Stimulated activated CD8-positive, alpha-beta memory T cell treated with anti-CD3 and anti-CD28 coated beads, Interleukin-4, amount 100 ng/mL, for 48 hours (primary cell): ENCODE data around the gene SPNS3.

Source experiments
- DNase-seq: peaks from one replicate; pipeline ENCODE4 v3.0.0-alpha.2; 2020

The SPNS3 gene, protein sequence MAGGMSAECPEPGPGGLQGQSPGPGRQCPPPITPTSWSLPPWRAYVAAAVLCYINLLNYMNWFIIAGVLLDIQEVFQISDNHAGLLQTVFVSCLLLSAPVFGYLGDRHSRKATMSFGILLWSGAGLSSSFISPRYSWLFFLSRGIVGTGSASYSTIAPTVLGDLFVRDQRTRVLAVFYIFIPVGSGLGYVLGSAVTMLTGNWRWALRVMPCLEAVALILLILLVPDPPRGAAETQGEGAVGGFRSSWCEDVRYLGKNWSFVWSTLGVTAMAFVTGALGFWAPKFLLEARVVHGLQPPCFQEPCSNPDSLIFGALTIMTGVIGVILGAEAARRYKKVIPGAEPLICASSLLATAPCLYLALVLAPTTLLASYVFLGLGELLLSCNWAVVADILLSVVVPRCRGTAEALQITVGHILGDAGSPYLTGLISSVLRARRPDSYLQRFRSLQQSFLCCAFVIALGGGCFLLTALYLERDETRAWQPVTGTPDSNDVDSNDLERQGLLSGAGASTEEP

DNA sequence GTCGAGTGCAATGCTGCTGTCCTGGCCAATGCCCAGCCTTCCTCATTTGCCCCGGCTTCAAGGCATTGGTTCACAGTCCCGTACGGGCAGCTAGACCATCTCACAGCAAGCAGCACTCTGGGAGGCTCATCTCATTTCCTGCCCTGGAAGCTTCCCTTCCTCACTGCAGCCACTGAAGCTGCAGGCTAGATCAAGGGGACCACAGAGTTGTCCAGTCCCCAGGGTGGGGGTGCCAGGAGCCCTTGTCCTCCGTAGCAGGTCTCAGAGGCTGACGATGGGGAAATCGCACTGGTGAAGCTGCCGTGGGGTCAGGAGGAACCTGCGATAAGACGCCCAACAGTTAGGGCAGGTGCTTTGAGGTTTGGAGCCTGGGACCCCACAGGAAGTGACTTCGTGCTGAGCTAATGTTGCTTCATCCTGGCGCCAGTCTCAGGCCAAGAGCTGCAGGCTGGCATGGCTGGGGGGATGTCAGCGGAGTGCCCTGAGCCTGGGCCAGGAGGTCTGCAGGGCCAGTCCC lies at the start of gene SPNS3:
TSS of gene SPNS3 (plus strand) at position 426 of the 517 bp plus-strand sequence. CDS start at position 454, 28 bp downstream.
- DNase-seq: peak; percentile 67

- no peak for DNase-seq
These were observed 47.3 kb upstream of the SPNS3 start for GRCh38 chr17:4386406-4386805.

- DNase-seq: no peak
These were observed 46.6 kb upstream of the SPNS3 start for GRCh38 chr17:4387137-4387536.

DNA sequence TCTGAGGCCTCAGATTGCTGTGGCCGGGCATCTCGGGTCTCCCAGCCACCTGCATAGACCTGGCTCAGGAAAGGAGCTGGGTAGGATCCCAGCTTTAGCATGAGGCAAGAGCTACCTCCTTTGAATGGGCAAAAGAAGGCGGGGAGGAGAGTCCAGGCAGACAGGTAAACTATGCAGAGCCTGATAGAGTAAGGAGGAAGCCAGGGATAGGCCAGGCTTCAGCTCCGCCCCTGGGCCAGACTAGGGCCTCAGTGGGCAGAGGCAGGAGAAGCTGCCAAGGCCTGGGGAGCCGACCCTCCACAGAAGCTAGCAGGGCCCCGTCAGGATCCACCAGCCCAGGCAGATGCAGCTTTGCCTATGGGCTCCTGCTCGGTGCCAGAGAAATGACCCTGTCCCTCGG lies 44.7 kb upstream of the SPNS3 start:
- no peak for DNase-seq

- no peak for DNase-seq
These were observed 39.9 kb upstream of the SPNS3 start for GRCh38 chr17:4393806-4394205.

DNA sequence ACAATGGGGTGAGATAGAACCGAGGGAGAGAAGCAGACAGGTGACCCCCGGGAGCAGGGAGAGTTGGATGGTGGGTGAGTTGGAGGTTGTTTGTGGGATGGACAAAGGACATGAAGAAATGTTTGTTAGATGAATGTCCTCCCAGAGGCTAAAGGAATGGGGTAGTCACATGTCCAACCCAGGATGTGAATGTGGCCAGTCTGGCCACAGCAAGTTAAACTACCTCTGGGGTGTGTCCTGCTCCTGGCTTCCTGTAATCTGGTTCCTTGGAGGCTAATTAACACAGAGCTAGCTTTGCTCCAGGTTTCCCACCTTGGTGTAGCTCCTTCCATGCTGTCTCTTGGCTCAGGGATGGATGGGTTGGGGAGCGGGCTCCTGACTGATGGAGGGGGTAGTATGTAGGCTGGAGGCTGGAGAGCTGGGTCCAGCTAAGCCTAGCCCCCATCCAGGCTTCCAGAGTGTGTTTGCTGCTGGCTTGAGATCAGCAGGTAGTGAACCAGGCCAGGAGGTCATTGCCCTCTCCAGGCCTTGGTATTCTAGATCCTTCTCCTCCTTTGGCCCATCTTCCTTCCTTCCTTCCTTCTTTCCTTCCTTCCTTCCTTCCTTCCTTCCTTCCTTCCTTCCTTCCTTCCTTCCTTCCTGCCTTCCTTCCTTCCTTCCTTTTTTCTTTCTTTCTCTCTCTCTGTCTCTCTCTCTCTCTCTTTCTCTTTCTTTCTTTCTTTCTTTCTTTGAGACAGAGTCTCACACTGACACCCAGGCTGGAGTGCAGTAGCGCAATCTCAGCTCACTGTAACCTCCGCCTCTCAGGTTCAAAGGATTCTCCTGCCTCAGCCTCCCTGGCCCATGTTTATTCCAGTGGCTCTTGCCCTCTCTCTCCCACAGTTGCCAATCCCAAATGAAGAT lies 39.3 kb upstream of the SPNS3 start:
- no peak for DNase-seq

DNA sequence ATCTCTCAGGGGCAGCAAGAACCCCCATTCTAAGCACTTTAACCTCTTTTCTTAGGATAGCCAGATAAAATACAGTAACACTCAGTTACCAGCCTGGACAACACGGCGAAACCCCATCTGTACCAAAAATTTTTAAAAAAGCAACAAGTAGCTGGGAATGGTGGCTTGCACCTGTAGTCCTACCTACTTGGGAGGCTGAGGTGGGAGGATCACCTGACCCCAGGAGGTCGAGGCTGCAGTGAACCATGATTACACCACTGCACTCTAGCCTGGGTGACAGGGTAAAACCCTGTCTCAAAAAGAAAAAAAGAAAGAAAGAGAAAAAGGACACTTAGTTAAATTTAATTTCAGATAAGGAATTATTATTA lies 38.6 kb upstream of the SPNS3 start:
- no peak for DNase-seq

DNA sequence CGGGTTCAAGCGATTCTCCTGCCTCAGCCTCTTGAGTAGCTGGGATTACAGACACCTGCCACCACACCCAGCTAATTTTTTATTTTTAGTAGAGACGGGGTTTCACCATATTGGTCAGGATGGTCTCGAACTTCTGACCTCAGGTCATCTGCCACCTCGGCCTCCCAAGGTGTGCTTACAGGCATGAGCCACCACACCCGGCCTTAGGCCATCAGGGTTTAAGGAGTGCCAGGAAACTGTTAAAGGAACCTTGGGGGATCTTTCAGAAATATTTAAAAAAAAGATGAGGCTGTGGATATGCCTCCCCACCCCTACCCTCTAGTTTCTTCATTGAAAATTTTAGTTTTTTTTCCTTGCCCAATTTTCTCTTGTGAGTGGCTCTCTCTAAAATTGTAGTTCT lies 35.9 kb upstream of the SPNS3 start:
- no peak for DNase-seq

GRCh38 chr17:4405038-4405669 lies 28.6 kb upstream of the SPNS3 start:
- no peak for DNase-seq

DNA sequence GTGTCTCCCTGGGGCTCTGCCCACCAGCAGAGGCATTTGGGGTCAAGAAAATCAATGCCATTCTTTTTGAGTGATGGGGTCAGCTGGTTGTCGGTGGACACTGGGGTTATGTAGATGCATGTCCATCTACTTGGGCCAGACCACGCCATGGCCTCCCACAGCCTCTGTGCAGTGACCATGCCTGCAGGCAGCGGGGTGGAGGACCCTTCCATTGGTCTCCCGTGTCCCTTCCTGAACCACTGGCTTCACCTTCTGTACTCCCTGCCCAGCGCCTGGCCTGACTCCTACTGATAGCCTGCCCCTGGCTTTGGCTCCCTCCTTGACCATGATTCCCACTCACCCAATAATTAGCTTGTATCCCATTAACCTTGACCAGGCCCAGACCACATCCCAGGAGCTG lies 28.0 kb upstream of the SPNS3 start:
- no peak for DNase-seq

- no peak for DNase-seq
These were observed 27.4 kb upstream of the SPNS3 start for GRCh38 chr17:4406386-4406785.

DNA sequence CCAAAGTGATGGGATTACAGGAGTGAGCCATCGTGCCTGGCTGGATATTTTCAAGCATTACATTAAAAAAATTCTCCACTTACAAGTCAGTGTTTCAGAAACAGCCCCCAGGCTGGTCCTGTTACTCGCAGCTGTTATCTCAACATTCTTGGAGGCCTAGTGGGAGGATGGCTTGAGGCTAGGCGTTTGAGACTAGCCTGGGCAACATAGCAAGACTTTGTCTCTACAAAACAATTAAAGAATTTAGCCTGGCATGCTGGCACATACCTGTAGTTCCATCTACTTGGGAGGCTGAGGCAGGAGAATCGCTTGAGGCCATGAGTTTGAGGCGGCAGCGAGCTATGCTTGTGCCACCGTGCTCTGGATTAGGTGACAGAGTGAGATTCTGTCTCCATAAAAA lies 26.5 kb upstream of the SPNS3 start:
- DNase-seq: no peak

DNA sequence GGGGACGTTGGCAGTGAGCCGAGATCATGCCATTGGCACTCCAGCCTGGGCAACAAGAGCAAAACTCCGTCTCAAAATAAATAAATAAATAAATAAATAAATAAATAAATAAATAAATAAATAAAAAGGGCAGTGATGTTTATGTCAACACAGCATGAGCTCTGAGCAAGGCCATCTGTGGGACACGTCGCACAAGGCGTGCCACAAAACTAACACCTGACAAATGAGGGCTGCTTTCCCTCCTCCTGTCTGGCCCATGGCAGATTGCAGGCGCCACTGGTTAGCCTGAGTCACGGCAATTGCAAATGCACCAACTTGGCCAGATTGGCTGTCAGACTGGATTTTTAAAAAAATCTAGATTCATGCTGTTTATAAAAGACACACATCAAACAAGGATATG lies 25.9 kb upstream of the SPNS3 start:
- no peak for DNase-seq

DNA sequence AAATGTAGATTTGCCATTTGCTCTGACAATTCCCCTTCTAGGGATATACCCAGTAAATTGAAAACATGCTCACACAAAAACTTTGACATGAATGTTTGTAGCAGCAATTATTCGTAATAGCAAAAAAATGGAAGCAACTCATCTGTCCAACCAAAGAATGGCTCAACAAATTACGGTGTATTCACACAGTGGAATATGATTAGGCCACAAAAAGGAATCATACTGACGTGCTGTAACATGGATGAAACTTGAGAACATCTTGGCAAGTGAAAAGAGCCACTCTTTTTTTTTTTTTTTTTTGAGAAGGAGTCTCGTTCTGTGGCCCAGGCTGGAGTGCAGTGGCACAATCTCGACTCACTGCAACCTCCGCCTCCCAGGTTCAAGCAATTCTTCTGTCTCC lies 24.1 kb upstream of the SPNS3 start:
- no peak for DNase-seq

DNA sequence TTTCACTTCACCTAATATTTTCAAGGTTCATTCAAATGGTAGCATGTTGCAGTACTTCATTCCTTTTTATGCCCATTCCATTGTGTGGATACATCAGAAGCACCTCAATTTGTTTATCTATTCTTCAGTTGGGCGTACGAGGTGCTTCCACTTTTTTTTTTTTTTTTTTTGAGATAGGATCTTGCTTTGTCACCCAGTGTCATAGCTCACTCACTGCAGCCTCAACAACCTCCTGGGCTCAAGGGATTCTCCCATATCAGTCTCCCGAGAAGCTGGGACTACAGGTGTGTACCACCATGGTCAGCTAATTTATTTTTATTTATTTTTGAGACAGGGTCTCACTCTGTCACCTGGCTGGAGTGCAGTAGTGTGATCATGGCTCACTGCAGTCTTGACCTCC lies 22.5 kb upstream of the SPNS3 start:
- DNase-seq: no peak

- peak; percentile 98 for DNase-seq
These were observed 20.6 kb upstream of the SPNS3 start for GRCh38 chr17:4412933-4413831.

DNA sequence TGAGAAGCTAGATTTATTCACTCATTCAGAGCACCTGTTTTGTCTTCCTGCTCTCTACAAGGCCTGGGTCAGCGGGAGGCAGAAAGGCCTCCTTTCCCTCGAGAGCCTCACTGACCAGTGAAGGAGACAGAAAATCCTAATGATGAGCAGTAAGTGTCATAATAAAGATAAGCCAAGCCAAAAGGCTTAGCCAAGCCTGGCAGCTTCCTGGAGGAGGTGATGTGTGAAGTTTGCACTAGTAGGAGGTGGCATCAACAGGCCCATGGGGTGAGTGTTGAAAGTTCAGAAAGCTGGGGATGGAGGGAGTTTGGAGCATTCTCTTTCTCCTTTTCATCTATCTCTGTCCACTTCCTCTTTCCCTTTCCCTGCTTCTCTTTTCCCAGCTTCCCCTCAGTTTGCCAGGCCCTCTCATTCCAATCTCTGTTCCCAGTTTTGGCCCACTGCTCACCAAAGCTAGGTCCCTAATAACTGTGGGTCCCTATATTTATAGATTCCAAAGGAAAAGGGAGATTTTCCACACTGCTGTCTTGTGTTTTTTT lies 16.5 kb upstream of the SPNS3 start:
- DNase-seq: no peak

- DNase-seq: peak; percentile 70
These were observed 13.0 kb upstream of the SPNS3 start for GRCh38 chr17:4420692-4421131.

DNA sequence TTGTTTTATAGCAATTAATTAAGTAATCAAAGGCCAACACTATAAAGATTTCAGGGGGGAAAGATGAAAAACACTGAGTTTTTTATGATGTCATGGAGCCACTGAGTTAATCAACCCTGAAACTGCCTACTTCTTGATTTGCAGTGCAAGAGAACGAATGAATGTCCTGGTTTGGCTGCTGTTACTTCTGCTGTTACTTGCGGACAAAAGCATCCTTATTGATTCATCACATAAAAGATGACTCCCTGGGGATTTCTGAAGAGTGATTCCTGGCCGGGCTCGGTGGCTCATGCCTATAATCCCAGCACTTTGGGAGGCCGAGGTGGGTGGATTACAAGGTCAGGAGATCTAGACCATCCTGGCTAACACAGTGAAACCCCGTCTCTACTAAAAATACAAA lies 10.9 kb upstream of the SPNS3 start:
- DNase-seq: no peak

- no peak for DNase-seq
These were observed 8.3 kb upstream of the SPNS3 start for GRCh38 chr17:4425398-4425797.

- DNase-seq: no peak
These were observed 7.1 kb upstream of the SPNS3 start for GRCh38 chr17:4426499-4427208.
